Endothelial cell of umbilical vein (primary cell): ENCODE data around the gene UBTD1.

ENCODE experiments used
- TF ChIP-seq, protein P1 (sequence below), 2 donors: IDR thresholded peaks; 1 replicate in 1 of 2; 2 replicates in 1 of 2; pipeline ENCODE4 v1.5.1; 2011; ENCODE audit warnings: low read length in 2 of 2, mild to moderate bottlenecking in 2 of 2, moderate library complexity in 2 of 2, control low read depth in 1 of 2, inconsistent platforms in 1 of 2, low read depth in 1 of 2; ENCODE audit not compliant: insufficient read depth in 1 of 2; ENCODE audit errors: extremely low read depth in 1 of 2
- TF ChIP-seq, protein P2 (sequence below): IDR thresholded peaks from 2 replicates; pipeline ENCODE4 v1.6.1; 2011; ENCODE audit not compliant: insufficient read depth, insufficient read length

DNA sequence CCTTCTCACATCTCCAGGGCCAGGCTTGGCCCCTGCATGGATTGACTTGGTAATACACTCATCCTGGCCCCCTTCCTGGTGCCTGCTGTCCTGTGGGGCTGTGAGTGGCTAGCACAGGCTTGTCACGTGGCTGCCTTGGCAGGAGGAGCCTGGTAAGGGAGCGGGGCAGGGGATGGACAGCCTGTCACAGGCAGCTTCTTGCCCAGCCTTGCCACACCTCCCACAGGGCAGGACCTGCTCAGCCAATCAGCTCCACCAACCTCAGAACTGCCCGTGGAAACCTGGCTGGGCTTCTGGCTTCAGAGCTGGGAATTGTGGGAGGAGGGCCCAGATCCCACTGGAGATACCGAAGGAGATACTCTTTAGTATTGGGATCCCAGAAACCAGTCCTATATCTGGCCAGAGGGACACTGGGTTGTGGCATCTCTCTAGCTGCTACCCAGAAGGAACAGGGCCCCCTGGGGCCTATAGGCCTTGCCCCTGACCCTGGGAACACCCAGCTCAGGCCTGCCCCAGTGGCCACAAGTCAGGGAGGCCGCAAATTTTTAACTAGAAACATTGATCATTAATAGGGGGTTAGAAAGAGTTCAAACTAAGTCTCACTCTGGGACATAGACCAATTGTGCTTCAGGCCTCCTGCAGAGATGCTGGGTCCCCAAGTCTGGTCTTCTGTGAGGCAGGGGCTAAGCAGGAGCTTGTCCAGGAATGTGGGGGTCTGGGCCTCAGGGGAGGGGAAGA, 85.5 kb downstream of the UBTD1 start, which contains the start of gene HOGA1:
- TF ChIP-seq, protein P1, sequence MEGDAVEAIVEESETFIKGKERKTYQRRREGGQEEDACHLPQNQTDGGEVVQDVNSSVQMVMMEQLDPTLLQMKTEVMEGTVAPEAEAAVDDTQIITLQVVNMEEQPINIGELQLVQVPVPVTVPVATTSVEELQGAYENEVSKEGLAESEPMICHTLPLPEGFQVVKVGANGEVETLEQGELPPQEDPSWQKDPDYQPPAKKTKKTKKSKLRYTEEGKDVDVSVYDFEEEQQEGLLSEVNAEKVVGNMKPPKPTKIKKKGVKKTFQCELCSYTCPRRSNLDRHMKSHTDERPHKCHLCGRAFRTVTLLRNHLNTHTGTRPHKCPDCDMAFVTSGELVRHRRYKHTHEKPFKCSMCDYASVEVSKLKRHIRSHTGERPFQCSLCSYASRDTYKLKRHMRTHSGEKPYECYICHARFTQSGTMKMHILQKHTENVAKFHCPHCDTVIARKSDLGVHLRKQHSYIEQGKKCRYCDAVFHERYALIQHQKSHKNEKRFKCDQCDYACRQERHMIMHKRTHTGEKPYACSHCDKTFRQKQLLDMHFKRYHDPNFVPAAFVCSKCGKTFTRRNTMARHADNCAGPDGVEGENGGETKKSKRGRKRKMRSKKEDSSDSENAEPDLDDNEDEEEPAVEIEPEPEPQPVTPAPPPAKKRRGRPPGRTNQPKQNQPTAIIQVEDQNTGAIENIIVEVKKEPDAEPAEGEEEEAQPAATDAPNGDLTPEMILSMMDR (IDR thresholded peaks at IDR 0.05; ENCODE audit: extremely low read depth in 1 of 2, insufficient read depth in 1 of 2, low read depth in 1 of 2, low read length in 2 of 2) = no peak
- TF ChIP-seq, protein P2, sequence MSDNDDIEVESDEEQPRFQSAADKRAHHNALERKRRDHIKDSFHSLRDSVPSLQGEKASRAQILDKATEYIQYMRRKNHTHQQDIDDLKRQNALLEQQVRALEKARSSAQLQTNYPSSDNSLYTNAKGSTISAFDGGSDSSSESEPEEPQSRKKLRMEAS = peak; percentile 18
